T-helper 2 cell treated with Interferon-gamma antibody and Interleukin-4, amounts not matched to agents 5 μg/mL and 100 μg/mL, for 36 hours (primary cell): ENCODE measurements around the gene TBX20.
"Not testable (repeated sequence)": the region's sequence is repeated elsewhere in the genome, so short reads cannot be mapped to it uniquely, and the experiment has no call there.

Source experiments
- DNase-seq: peaks from one replicate; pipeline ENCODE4 v3.0.0; 2021; ENCODE audit warnings: low spot score
- H3K27ac Mint-ChIP-seq: one replicate; pipeline ENCODE4 v1.8.0; 2021; ENCODE audit warnings: mild to moderate bottlenecking, mixed read lengths
- H3K27me3 Mint-ChIP-seq: one replicate; pipeline ENCODE4 v1.8.0; 2021; ENCODE audit warnings: low read depth, mixed read lengths
- H3K36me3 Mint-ChIP-seq: one replicate; pipeline ENCODE4 v1.8.0; 2021; ENCODE audit warnings: low read depth, mixed read lengths
- H3K4me1 Mint-ChIP-seq: one replicate; pipeline ENCODE4 v1.8.0; 2021; ENCODE audit warnings: low read depth, mixed read lengths
- H3K4me3 Mint-ChIP-seq: one replicate; pipeline ENCODE4 v1.8.0; 2022; ENCODE audit warnings: mild to moderate bottlenecking, moderate library complexity, mixed read lengths
- H3K9me3 Mint-ChIP-seq: one replicate; pipeline ENCODE4 v1.8.0; 2021; ENCODE audit warnings: mixed read lengths

The TBX20 gene

GRCh38 chr7:35184961-35185360 is 68.9 kb downstream of the TBX20 start:
- not testable (repeated sequence) for H3K9me3 Mint-ChIP-seq, H3K4me3 Mint-ChIP-seq, H3K36me3 Mint-ChIP-seq, H3K4me1 Mint-ChIP-seq, H3K27ac Mint-ChIP-seq, DNase-seq
- peaks cover 35% of the 10 kb centered on the region for H3K27me3 Mint-ChIP-seq

- not testable (repeated sequence) for H3K9me3 Mint-ChIP-seq, DNase-seq, H3K36me3 Mint-ChIP-seq, H3K27ac Mint-ChIP-seq, H3K4me3 Mint-ChIP-seq, H3K4me1 Mint-ChIP-seq
- H3K27me3 Mint-ChIP-seq, result peaks cover 35% of the 10 kb centered on the region
Observed at GRCh38 chr7:35183873-35184503, 69.9 kb downstream of the TBX20 start.

- H3K36me3 Mint-ChIP-seq, H3K4me3 Mint-ChIP-seq, H3K4me1 Mint-ChIP-seq, H3K27ac Mint-ChIP-seq, DNase-seq, H3K9me3 Mint-ChIP-seq: not testable (repeated sequence)
- H3K27me3 Mint-ChIP-seq, result peaks cover 15% of the 10 kb centered on the region
Observed at GRCh38 chr7:35180665-35181064, 73.2 kb downstream of the TBX20 start.

GRCh38 chr7:35173176-35173575 is 80.7 kb downstream of the TBX20 start:
- not testable (repeated sequence) for H3K9me3 Mint-ChIP-seq, DNase-seq, H3K4me3 Mint-ChIP-seq, H3K4me1 Mint-ChIP-seq, H3K27ac Mint-ChIP-seq, H3K36me3 Mint-ChIP-seq, H3K27me3 Mint-ChIP-seq

GRCh38 chr7:35172131-35172530 is 81.8 kb downstream of the TBX20 start:
- not testable (repeated sequence) for DNase-seq, H3K27me3 Mint-ChIP-seq, H3K9me3 Mint-ChIP-seq, H3K27ac Mint-ChIP-seq, H3K4me1 Mint-ChIP-seq, H3K36me3 Mint-ChIP-seq, H3K4me3 Mint-ChIP-seq

- not testable (repeated sequence) for H3K4me3 Mint-ChIP-seq, H3K9me3 Mint-ChIP-seq, H3K27me3 Mint-ChIP-seq, DNase-seq, H3K27ac Mint-ChIP-seq, H3K4me1 Mint-ChIP-seq, H3K36me3 Mint-ChIP-seq
Observed at GRCh38 chr7:35167658-35168057, 86.2 kb downstream of the TBX20 start.

GRCh38 chr7:35167158-35167557 is 86.7 kb downstream of the TBX20 start:
- DNase-seq, H3K4me3 Mint-ChIP-seq, H3K4me1 Mint-ChIP-seq, H3K9me3 Mint-ChIP-seq, H3K27me3 Mint-ChIP-seq, H3K27ac Mint-ChIP-seq, H3K36me3 Mint-ChIP-seq: not testable (repeated sequence)

GRCh38 chr7:35161059-35161740 is 92.7 kb downstream of the TBX20 start:
- H3K27me3 Mint-ChIP-seq, H3K27ac Mint-ChIP-seq, H3K36me3 Mint-ChIP-seq, DNase-seq, H3K9me3 Mint-ChIP-seq, H3K4me3 Mint-ChIP-seq, H3K4me1 Mint-ChIP-seq: not testable (repeated sequence)
